ENCODE measurements around the gene PPA1.
"Not testable (repeated sequence)": the region's sequence is repeated elsewhere in the genome, so short reads cannot be mapped to it uniquely, and the experiment has no call there.

PPA1 gene

GRCh38 chr10:70233109-70233938 lies at the start of gene PPA1:
Gene PPA1, minus strand, starts transcription at chr10:70233429. Its CDS starts 102 bp downstream, at chr10:70233327.
- DNase-seq: peak; percentile 99

- no peak for DNase-seq
Observed at GRCh38 chr10:70281609-70282008, 48.4 kb upstream of the PPA1 start.

- DNase-seq: no peak
Observed at GRCh38 chr10:70280099-70280498, 46.9 kb upstream of the PPA1 start.

- DNase-seq: no peak
Observed at GRCh38 chr10:70277396-70278030, 44.3 kb upstream of the PPA1 start.

GRCh38 chr10:70274643-70275042 lies 41.4 kb upstream of the PPA1 start:
- no peak for DNase-seq

GRCh38 chr10:70272925-70273316 lies 39.7 kb upstream of the PPA1 start:
- no peak for DNase-seq

GRCh38 chr10:70271996-70272924 lies 39.0 kb upstream of the PPA1 start:
- no peak for DNase-seq

- no peak for DNase-seq
Observed at GRCh38 chr10:70270952-70271351, 37.7 kb upstream of the PPA1 start.

GRCh38 chr10:70269741-70270140 lies 36.5 kb upstream of the PPA1 start:
- DNase-seq: no peak

GRCh38 chr10:70268376-70268775 lies 35.1 kb upstream of the PPA1 start:
- DNase-seq: no peak

- DNase-seq: no peak
Observed at GRCh38 chr10:70267161-70267933, 34.1 kb upstream of the PPA1 start.

GRCh38 chr10:70266701-70267100 lies 33.5 kb upstream of the PPA1 start:
- DNase-seq: no peak

- no peak for DNase-seq
Observed at GRCh38 chr10:70266056-70266455, 32.8 kb upstream of the PPA1 start.

- DNase-seq: no peak
Observed at GRCh38 chr10:70265032-70265689, 31.9 kb upstream of the PPA1 start.

- DNase-seq: no peak
Observed at GRCh38 chr10:70260734-70261133, 27.5 kb upstream of the PPA1 start.

GRCh38 chr10:70260259-70260658 lies 27.0 kb upstream of the PPA1 start:
- DNase-seq: no peak

GRCh38 chr10:70258216-70258615 lies 25.0 kb upstream of the PPA1 start:
- no peak for DNase-seq

GRCh38 chr10:70257816-70258215 lies 24.6 kb upstream of the PPA1 start:
- not testable (repeated sequence) for DNase-seq

- no peak for DNase-seq
Observed at GRCh38 chr10:70256463-70256862, 23.2 kb upstream of the PPA1 start.

GRCh38 chr10:70255329-70256299 lies 22.4 kb upstream of the PPA1 start:
- no peak for DNase-seq
